PC-9 (cell line): ENCODE data around the gene ABCA6. TPM values are rescaled to one million over a fixed set of nuclear protein-coding genes. Genes with fewer than 3 reads are reported as not detected.
A peak's percentile ranks its signal among the peaks of the same experiment; 100 is the strongest.

Experiments
- BruUV-seq: library from RNA; stranded (reverse); fragments of 400-500 nt; replicated peaks from 2 replicates; lab custom pipeline; 2021; lab: Mats Ljungman, UMichigan
- CTCF ChIA-PET: fragments of 300-600 bp; sonication (Branson Sonifier 250); formaldehyde crosslinking; loops from one replicate; lab custom pipeline; 2022; ENCODE audit warnings: antibody characterized with exemption; lab: Charles Lee
- POLR2A ChIA-PET: fragments of 300-600 bp; sonication (Branson Sonifier 250); formaldehyde crosslinking; loops from one replicate; lab custom pipeline; 2022; ENCODE audit warnings: antibody characterized with exemption; ENCODE audit not compliant: unreplicated experiment; lab: Charles Lee
- DNase-seq, 2 experiments: peaks; one replicate each; pipeline versions ENCODE4 v3.0.0 to v3.0.0-alpha.2; 2015 to 2022; ENCODE audit warnings: mixed read lengths in 1 of 2
- H2AFZ ChIP-seq: fragments of 200-600 bp; sonication (generic); 2 replicates; pipeline ENCODE4 v1.8.1; 2017; ENCODE audit warnings: antibody characterized with exemption
- H3F3A ChIP-seq: fragments of 200-600 bp; sonication (generic); 2 replicates; pipeline ENCODE4 v1.8.1; 2017; ENCODE audit warnings: antibody characterized with exemption, mild to moderate bottlenecking, low read depth; ENCODE audit not compliant: insufficient read depth
- H3K27ac ChIP-seq: fragments of 200-600 bp; sonication (generic); 2 replicates; pipeline ENCODE4 v1.6.1; 2016; ENCODE audit warnings: mixed run types
- H3K27me3 ChIP-seq: fragments of 200-600 bp; sonication (generic); 2 replicates; pipeline ENCODE4 v1.6.1; 2016; ENCODE audit warnings: low read depth, mixed run types; ENCODE audit not compliant: insufficient read depth
- H3K36me3 ChIP-seq: fragments of 200-600 bp; sonication (generic); 2 replicates; pipeline ENCODE4 v1.6.1; 2016; ENCODE audit warnings: low read depth, mixed run types
- H3K4me1 ChIP-seq: fragments of 200-600 bp; sonication (generic); replicated peaks from 2 replicates; pipeline ENCODE4 v1.6.1; 2016; ENCODE audit warnings: mixed run types; ENCODE audit not compliant: insufficient read depth
- H3K4me2 ChIP-seq: fragments of 200-600 bp; sonication (generic); 2 replicates; pipeline ENCODE4 v1.6.1; 2017; ENCODE audit warnings: mixed run types
- H3K4me3 ChIP-seq: fragments of 200-600 bp; sonication (generic); 2 replicates; pipeline ENCODE4 v1.6.1; 2016; ENCODE audit warnings: mixed run types
- H3K79me2 ChIP-seq: fragments of 200-600 bp; sonication (generic); 2 replicates; pipeline ENCODE4 v1.6.1; 2017; ENCODE audit warnings: low read depth, mixed run types
- H3K9me2 ChIP-seq: fragments of 200-600 bp; sonication (generic); 2 replicates; pipeline ENCODE4 v1.8.1; 2017; ENCODE audit warnings: mild to moderate bottlenecking; ENCODE audit not compliant: insufficient read depth
- H3K9me3 ChIP-seq: fragments of 200-600 bp; sonication (generic); 2 replicates; pipeline ENCODE4 v1.8.1; 2016; ENCODE audit warnings: low read depth; ENCODE audit not compliant: insufficient read depth
- H4K20me1 ChIP-seq: fragments of 200-600 bp; sonication (generic); 2 replicates; pipeline ENCODE4 v1.8.1; 2017; ENCODE audit not compliant: insufficient read depth
- CTCF ChIP-seq: fragments of 200-600 bp; sonication (generic); conservative IDR thresholded peaks from 2 replicates; pipeline ENCODE4 v1.6.1; 2017; ENCODE audit warnings: mixed run types, antibody characterized with exemption, mild to moderate bottlenecking, moderate library complexity
- EZH2 ChIP-seq: fragments of 200-600 bp; sonication (generic); IDR thresholded peaks from 2 replicates; pipeline ENCODE4 v1.8.0; 2017; ENCODE audit warnings: antibody characterized with exemption, low read depth
- intact Hi-C: fragments of 100-400 bp; cut with micrococcal nuclease; formaldehyde crosslinking; loops from one replicate; pipeline ENCODE4 v1.10.0; 2022; ENCODE audit not compliant: unreplicated experiment
- total RNA-seq: library from RNA; stranded (reverse); gene quantifications from 2 replicates; pipeline ENCODE4 v1.2.3, GENCODE V29; 2021

The ABCA6 gene
- total RNA-seq, 1 experiment from 2014 or later, result not detected

GRCh38 chr17:69044371-69044770 lies 97.3 kb downstream of the ABCA6 start:
- no peak for TF ChIP-seq CTCF
- TF ChIP-seq EZH2, result no peak
- Histone ChIP-seq H3F3A (peaks cover 20% of the 10 kb centered on the region), H3K79me2 (no peaks in the 10 kb centered on the region), H3K27me3 (no peaks in the 10 kb centered on the region), H2AFZ (no peak overlapping the region), H3K4me2 (no peak overlapping the region), H4K20me1 (no peaks in the 10 kb centered on the region), H3K4me1 (peaks cover 28% of the 10 kb centered on the region), H3K9me3 (peaks cover 14% of the 10 kb centered on the region), H3K36me3 (no peaks in the 10 kb centered on the region), H3K27ac (no peak overlapping the region), H3K9me2 (no peaks in the 10 kb centered on the region; the same call in 1 of the 2 replicates), H3K4me3 (no peak overlapping the region)
- intact Hi-C loops, result loop anchor here (10.0 kb wide), 1 partner anchor 170 kb away; no protein-coding TSS in a partner anchor
- ChIA-PET CTCF (no interaction called here), POLR2A (interaction anchor here (0.6 kb wide), 1 partner anchor 26 kb away, joined by 3 read pairs; no protein-coding TSS in a partner anchor)
- no TSS peak for BruUV-seq
- DNase-seq, result no peak

GRCh38 chr17:69043098-69043734 lies 98.5 kb downstream of the ABCA6 start:
- CTCF ChIA-PET, result no interaction called here

GRCh38 chr17:69042308-69042707 lies 99.4 kb downstream of the ABCA6 start:
- peaks cover 5% of the 10 kb centered on the region; the same call in 1 of the 2 replicates for H3F3A ChIP-seq
- no peaks in the 10 kb centered on the region for H3K79me2 ChIP-seq
- no peak overlapping the region for H3K4me2 ChIP-seq
- DNase-seq, result no peak
- H3K4me1 ChIP-seq, result peaks cover 15% of the 10 kb centered on the region
- ChIA-PET POLR2A (no interaction called here), CTCF (no interaction called here)
- TF ChIP-seq CTCF (no peak), EZH2 (no peak)
- H3K4me3 ChIP-seq, result no peak overlapping the region
- intact Hi-C loops, result loop anchor here (10.0 kb wide), 1 partner anchor 172 kb away; no protein-coding TSS in a partner anchor
- H3K36me3 ChIP-seq, result no peaks in the 10 kb centered on the region
- no peaks in the 10 kb centered on the region for H3K27me3 ChIP-seq
- H3K9me3 ChIP-seq, result peaks cover 7% of the 10 kb centered on the region; the same call in 1 of the 2 replicates
- H2AFZ ChIP-seq, result peak overlapping the region; percentile 64; the same call in 1 of the 2 replicates
- no peak overlapping the region for H3K27ac ChIP-seq
- no peaks in the 10 kb centered on the region for H4K20me1 ChIP-seq
- no TSS peak for BruUV-seq
- H3K9me2 ChIP-seq, result no peaks in the 10 kb centered on the region; the same call in 1 of the 2 replicates

More at GRCh38 chr17:69043098-69043734, 98.5 kb downstream of the ABCA6 start:
- no peaks in the 10 kb centered on the region for H4K20me1 ChIP-seq
- intact Hi-C loops, result loop anchor here (10.0 kb wide), 1 partner anchor 172 kb away; no protein-coding TSS in a partner anchor
- no peak overlapping the region for H3K4me3 ChIP-seq
- H3K9me2 ChIP-seq, result no peaks in the 10 kb centered on the region; the same call in 1 of the 2 replicates
- peaks cover 10% of the 10 kb centered on the region for H3K9me3 ChIP-seq
- no peaks in the 10 kb centered on the region for H3K27me3 ChIP-seq
- H2AFZ ChIP-seq, result no peak overlapping the region
- TF ChIP-seq EZH2 (no peak), CTCF (no peak)
- POLR2A ChIA-PET, result no interaction called here
- H3K36me3 ChIP-seq, result no peaks in the 10 kb centered on the region
- no TSS peak for BruUV-seq
- peaks cover 14% of the 10 kb centered on the region for H3F3A ChIP-seq
- no peak overlapping the region for H3K4me2 ChIP-seq
- H3K4me1 ChIP-seq, result peaks cover 24% of the 10 kb centered on the region
- no peaks in the 10 kb centered on the region for H3K79me2 ChIP-seq
- H3K27ac ChIP-seq, result no peak overlapping the region
- DNase-seq, result no peak
